ENCODE measurements around the gene NOTCH3.

NOTCH3 gene

DNA sequence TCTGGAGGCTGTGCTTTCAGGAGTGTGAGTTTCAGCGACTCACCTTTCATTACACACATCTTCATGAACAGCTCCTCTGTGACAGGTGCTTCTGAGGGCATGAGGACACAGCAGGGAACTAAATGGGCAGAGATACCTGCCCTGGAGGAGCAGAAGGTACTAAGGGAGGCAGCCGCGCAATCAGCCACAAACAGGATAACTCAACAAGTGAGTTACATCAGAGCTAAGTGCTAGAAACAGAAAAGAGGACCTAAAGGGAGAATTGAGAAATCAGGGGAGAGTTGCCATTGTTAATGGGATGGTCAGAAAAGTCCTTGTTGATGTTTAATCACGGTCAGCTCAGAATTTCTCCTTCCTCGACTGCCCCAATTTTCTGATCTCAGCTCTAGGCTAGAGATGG, 51.1 kb downstream of the NOTCH3 start:
- DNase-seq, result no peak
- TF ChIP-seq, protein P1, sequence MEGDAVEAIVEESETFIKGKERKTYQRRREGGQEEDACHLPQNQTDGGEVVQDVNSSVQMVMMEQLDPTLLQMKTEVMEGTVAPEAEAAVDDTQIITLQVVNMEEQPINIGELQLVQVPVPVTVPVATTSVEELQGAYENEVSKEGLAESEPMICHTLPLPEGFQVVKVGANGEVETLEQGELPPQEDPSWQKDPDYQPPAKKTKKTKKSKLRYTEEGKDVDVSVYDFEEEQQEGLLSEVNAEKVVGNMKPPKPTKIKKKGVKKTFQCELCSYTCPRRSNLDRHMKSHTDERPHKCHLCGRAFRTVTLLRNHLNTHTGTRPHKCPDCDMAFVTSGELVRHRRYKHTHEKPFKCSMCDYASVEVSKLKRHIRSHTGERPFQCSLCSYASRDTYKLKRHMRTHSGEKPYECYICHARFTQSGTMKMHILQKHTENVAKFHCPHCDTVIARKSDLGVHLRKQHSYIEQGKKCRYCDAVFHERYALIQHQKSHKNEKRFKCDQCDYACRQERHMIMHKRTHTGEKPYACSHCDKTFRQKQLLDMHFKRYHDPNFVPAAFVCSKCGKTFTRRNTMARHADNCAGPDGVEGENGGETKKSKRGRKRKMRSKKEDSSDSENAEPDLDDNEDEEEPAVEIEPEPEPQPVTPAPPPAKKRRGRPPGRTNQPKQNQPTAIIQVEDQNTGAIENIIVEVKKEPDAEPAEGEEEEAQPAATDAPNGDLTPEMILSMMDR (IDR thresholded peaks at IDR 0.05), result no peak
- no peaks in the 10 kb centered on the region for H3K36me3 ChIP-seq
- no peak overlapping the region for H3K4me3 ChIP-seq
- H3K27ac ChIP-seq, result no peak overlapping the region
- H3K27me3 ChIP-seq, result no peaks in the 10 kb centered on the region
- H3K4me1 ChIP-seq, result peaks cover 0 to 5% (median 0%) of the 10 kb centered on the region in 4 donors
- intact Hi-C loops (cut with DNase I; ENCODE audit: low total_unique reads), result loop anchor here (5.0 kb wide), 2 partner anchors 47 to 57 kb away; no protein-coding TSS in a partner anchor
- H3K9me3 ChIP-seq, result peaks cover 0 to 4% (median 0%) of the 10 kb centered on the region in 3 donors

DNA sequence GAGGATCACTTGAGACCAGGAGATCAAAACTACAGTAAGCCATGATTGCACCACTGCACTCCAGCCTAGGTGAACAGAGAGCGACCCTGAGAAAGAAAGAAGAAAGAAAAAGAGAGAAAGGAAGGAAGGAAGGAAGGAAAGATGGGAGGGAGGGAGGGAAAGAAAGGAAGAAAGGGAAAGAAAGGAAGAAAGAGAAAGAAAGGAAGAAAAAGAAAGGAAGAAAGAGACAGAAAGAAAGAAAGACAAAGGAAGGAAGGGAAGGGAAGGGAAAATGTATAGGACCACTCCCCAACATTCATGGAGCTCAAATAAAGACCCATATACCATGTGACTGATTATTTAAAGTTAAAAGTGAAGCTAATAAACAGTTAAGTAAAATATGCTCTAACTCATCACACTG, 53.7 kb downstream of the NOTCH3 start:
- no peaks in the 10 kb centered on the region for H3K36me3 ChIP-seq

DNA sequence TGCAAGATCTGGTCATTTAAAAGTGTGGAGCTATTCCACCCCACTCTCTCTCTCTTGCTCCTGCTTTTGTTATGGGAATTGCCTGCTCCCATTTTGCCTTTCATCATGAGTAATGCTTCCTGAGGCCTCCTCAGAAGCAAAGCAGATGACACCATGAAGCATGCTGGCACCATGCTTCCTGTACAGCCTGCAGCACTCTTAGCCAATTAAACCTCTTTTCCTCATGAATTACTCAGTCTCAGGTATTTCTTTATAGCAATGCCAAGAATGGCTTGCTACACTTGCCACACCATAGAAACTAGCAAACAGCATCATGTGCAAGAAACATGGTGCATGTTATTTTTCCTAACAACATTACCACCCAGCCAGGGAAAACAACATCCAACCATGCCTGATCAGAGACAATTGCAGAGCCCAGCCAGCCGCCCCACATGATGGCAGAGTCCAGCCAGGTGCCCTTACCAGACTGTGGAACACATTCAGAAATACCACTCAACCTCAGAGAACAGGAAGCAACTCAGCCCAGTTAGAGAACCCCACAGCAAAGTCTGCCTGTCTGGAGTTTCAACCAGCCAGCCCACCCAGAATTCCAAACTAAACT, 56.6 kb downstream of the NOTCH3 start:
- DNase-seq, result no peak
- H3K4me3 ChIP-seq, result no peak overlapping the region
- H3K36me3 ChIP-seq, result no peaks in the 10 kb centered on the region
- intact Hi-C loops (cut with DNase I; ENCODE audit: low total_unique reads), result no loop called here
- no peak overlapping the region for H3K27ac ChIP-seq
- H3K9me3 ChIP-seq, result peaks cover 0 to 2% (median 0%) of the 10 kb centered on the region in 3 donors
- TF ChIP-seq, protein P1 (IDR thresholded peaks at IDR 0.05), result no peak
- peaks cover 0 to 5% (median 0%) of the 10 kb centered on the region in 4 donors for H3K4me1 ChIP-seq
- no peaks in the 10 kb centered on the region for H3K27me3 ChIP-seq

More for the DNA sequence above, 53.7 kb downstream of the NOTCH3 start:
- intact Hi-C loops (cut with DNase I; ENCODE audit: low total_unique reads), result loop anchor here (5.0 kb wide), 1 partner anchor 45 kb away; no protein-coding TSS in a partner anchor
- H3K27ac ChIP-seq, result no peak overlapping the region
- H3K27me3 ChIP-seq, result no peaks in the 10 kb centered on the region
- no peak for DNase-seq
- H3K4me1 ChIP-seq, result peaks cover 0 to 5% (median 0%) of the 10 kb centered on the region in 4 donors
- TF ChIP-seq, protein P1 (IDR thresholded peaks at IDR 0.05), result no peak
- H3K9me3 ChIP-seq, result no peaks in the 10 kb centered on the region
- H3K4me3 ChIP-seq, result no peak overlapping the region

DNA sequence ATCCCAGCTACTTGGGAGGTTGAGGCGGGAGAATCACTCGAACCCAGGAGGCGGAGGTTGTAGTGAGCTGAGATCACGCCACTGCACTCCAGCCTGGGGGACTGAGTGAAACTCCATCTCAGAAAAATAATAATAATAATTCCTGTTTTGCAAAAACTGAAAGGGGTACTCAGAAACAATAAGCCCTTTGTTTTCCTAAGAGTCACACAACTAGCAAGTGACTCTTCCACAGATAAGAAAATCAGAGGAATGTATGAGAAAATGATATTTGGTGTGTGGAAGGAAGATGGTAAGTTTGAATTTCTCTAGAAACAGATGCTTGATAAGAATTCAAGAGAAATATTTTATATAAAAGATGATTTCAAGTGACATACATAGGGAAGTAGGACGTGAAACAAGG, 58.5 kb downstream of the NOTCH3 start:
- intact Hi-C loops (cut with DNase I; ENCODE audit: low total_unique reads), result no loop called here
- Histone ChIP-seq H3K4me3 (no peak overlapping the region), H3K36me3 (no peaks in the 10 kb centered on the region), H3K4me1 (peaks cover 0 to 5% (median 0%) of the 10 kb centered on the region in 4 donors), H3K9me3 (peaks cover 0 to 6% (median 0%) of the 10 kb centered on the region in 3 donors), H3K27me3 (no peaks in the 10 kb centered on the region), H3K27ac (no peak overlapping the region)
- DNase-seq, result no peak
- TF ChIP-seq, protein P1 (IDR thresholded peaks at IDR 0.05), result no peak

DNA sequence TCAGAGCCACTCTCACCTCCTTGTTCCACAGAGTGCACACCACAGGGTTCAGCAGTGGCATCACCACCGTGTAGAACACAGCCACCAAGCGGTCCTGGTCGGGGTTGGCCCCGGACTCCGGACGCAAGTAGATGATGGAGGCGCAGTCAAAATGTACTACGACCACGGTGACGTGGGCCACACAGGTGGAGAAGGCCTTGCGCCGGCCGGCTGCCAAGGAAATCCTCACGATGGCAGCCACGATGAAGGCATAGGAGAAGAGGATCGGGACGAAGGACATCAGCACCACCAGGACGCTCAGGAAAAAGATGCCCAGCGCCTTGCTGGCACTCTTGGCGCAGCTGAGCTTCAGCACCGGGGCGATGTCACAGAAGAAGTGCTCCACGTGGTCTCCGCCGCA, 59.7 kb downstream of the NOTCH3 start:
- Histone ChIP-seq H3K4me1 (peaks cover 0 to 2% (median 0%) of the 10 kb centered on the region in 4 donors), H3K9me3 (peaks cover 0 to 6% (median 0%) of the 10 kb centered on the region in 3 donors), H3K27me3 (no peaks in the 10 kb centered on the region), H3K27ac (no peak overlapping the region), H3K4me3 (no peak overlapping the region), H3K36me3 (no peaks in the 10 kb centered on the region)
- intact Hi-C loops (cut with DNase I; ENCODE audit: low total_unique reads), result no loop called here
- no peak for DNase-seq
- TF ChIP-seq, protein P1 (IDR thresholded peaks at IDR 0.05), result no peak

Data from tibial artery (tissue), 4 donors.